ENCODE results near the gene DRC7.

The DRC7 gene

GRCh38 chr16:57723170-57723569 lies 28.6 kb downstream of the DRC7 start:
- DNase-seq (ENCODE audit: low spot score) = no peak
- no peak for TF ChIP-seq CTCF (IDR thresholded peaks at IDR 0.05; ENCODE audit: extremely low read depth, missing control alignments)

DNA sequence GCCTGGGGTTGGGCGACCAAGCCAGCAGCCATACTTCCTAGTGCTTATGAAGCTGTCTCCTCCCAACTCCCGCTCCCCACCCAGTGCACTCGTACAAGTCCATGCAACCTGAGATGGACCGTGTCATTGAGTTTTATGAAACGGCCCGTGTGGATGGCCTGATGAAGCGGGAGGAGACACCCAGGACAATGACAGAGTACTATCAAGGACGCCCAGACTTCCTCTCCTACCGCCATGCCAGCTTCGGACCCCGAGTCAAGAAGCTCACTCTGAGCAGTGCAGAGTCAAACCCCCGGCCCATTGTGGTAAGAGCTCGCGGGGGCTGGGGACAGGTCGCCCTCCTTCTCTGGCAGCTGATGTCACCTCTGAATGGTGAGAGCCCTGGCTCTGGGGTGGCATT lies 29.9 kb downstream of the DRC7 start:
- DNase-seq (ENCODE audit: low spot score) = no peak
- no peak for TF ChIP-seq CTCF (IDR thresholded peaks at IDR 0.05; ENCODE audit: extremely low read depth, missing control alignments)

- no peak for TF ChIP-seq CTCF (IDR thresholded peaks at IDR 0.05; ENCODE audit: extremely low read depth, missing control alignments)
- no peak for DNase-seq (ENCODE audit: low spot score)
Observed at GRCh38 chr16:57725151-57725550, 30.5 kb downstream of the DRC7 start.

- TF ChIP-seq CTCF (IDR thresholded peaks at IDR 0.05; ENCODE audit: extremely low read depth, missing control alignments) = no peak
- DNase-seq (ENCODE audit: low spot score) = no peak
Observed at GRCh38 chr16:57725554-57725953, 30.9 kb downstream of the DRC7 start.

- no peak for DNase-seq (ENCODE audit: low spot score)
- TF ChIP-seq CTCF (IDR thresholded peaks at IDR 0.05; ENCODE audit: extremely low read depth, missing control alignments) = no peak
Observed at GRCh38 chr16:57725976-57726375, 31.4 kb downstream of the DRC7 start.

GRCh38 chr16:57726433-57726947 lies 31.9 kb downstream of the DRC7 start:
- TF ChIP-seq CTCF (IDR thresholded peaks at IDR 0.05; ENCODE audit: extremely low read depth, missing control alignments) = no peak
- DNase-seq (ENCODE audit: low spot score) = peak; percentile 2

DNA sequence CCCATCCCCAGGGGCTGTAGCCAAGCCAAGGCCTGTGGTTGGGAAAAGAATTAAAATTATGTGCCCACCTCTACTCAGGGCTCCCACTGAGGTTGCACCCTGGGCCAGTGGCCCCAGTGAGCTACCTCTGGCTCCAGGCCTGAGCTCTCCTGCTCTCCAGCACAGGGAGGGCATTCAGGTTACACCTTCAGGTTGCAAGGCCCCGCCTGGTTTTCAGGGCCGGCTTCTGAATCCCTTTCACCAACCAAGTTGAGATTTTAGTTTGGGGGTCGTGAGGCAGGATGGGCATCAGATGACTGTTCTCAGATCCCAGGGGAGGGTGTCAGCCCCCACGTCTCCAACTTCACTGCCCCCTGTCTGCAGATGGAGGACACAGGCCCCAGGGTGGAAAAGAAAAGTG lies 33.0 kb downstream of the DRC7 start:
- DNase-seq (ENCODE audit: low spot score) = no peak
- TF ChIP-seq CTCF (IDR thresholded peaks at IDR 0.05; ENCODE audit: extremely low read depth, missing control alignments) = no peak
